Breast epithelium (tissue), 3 donors: ENCODE data around the gene LITAF.

Source experiments
- CTCF ChIP-seq, 3 donors: fragments of 450-650 bp; IDR thresholded peaks; one replicate each; pipeline ENCODE4 v1.5.1; 2016 to 2017; ENCODE audit warnings: antibody characterized with exemption in 3 of 3, mild to moderate bottlenecking in 3 of 3, moderate library complexity in 3 of 3
- POLR2A ChIP-seq: fragments of 450-650 bp; IDR thresholded peaks from one replicate; pipeline ENCODE4 v1.6.1; 2016; ENCODE audit warnings: antibody characterized with exemption, mild to moderate bottlenecking, moderate library complexity
- POLR2AphosphoS5 ChIP-seq, 3 donors: sonication (generic); formaldehyde crosslinking; IDR thresholded peaks; one replicate each; pipeline ENCODE4 v1.6.1; 2017; ENCODE audit warnings: antibody characterized with exemption in 3 of 3

GRCh38 chr16:11562941-11563340 is 23.8 kb downstream of the LITAF start:
- no peak for TF ChIP-seq POLR2AphosphoS5 (IDR thresholded peaks at IDR 0.05)
- no peak for TF ChIP-seq POLR2A
- no peak for TF ChIP-seq CTCF (IDR thresholded peaks at IDR 0.05)
